Thyroid gland (tissue), 4 donors: ENCODE measurements around the gene TCP11L2.

ENCODE experiments used
- CTCF ChIP-seq, 6 experiments: fragments of 200-600 bp in 3 of 6; fragments of 450-650 bp in 3 of 6; sonication (generic) in 3 of 6; IDR thresholded peaks; one replicate each; pipeline ENCODE4 v1.5.1; 2016 to 2019; ENCODE audit warnings: antibody characterized with exemption in 6 of 6, mild to moderate bottlenecking in 2 of 6, inconsistent platforms in 1 of 6, moderate library complexity in 1 of 6
- POLR2A ChIP-seq, 2 donors: fragments of 450-650 bp; IDR thresholded peaks; one replicate each; pipeline ENCODE4 v1.6.1; 2017; ENCODE audit warnings: antibody characterized with exemption in 2 of 2, mild to moderate bottlenecking in 2 of 2, moderate library complexity in 1 of 2

GRCh38 chr12:106333010-106333409 lies 30.5 kb downstream of the TCP11L2 start:
- TF ChIP-seq CTCF (IDR thresholded peaks at IDR 0.05) = no peak
- no peak for TF ChIP-seq POLR2A (IDR thresholded peaks at IDR 0.05)
